ENCODE results near the gene PNISR. TPM values are rescaled to one million over a fixed set of nuclear protein-coding genes. Genes with fewer than 3 reads are reported as not detected.

PNISR gene
- total RNA-seq, 1 experiment from 2014 or later, result 38.3 TPM

GRCh38 chr6:99416892-99417767 lies 8.0 kb downstream of the PNISR start:
- in situ Hi-C loops (cut with HindIII; ENCODE audit: low pct_unique_long_range_greater_than_20kb, low sequenced_read_pairs), result no loop called here
- no peak for DNase-seq (ENCODE audit: low read depth, low spot score)

GRCh38 chr6:99416226-99416625 lies 8.9 kb downstream of the PNISR start:
- in situ Hi-C loops (cut with HindIII; ENCODE audit: low pct_unique_long_range_greater_than_20kb, low sequenced_read_pairs), result no loop called here
- no peak for DNase-seq (ENCODE audit: low read depth, low spot score)

- DNase-seq (ENCODE audit: low read depth, low spot score), result no peak
Measured at GRCh38 chr6:99415446-99415845, 9.7 kb downstream of the PNISR start.

GRCh38 chr6:99412065-99412464 lies 13.0 kb downstream of the PNISR start:
- in situ Hi-C loops (cut with HindIII; ENCODE audit: low pct_unique_long_range_greater_than_20kb, low sequenced_read_pairs), result no loop called here
- no peak for DNase-seq (ENCODE audit: low read depth, low spot score)

More at GRCh38 chr6:99415446-99415845, 9.7 kb downstream of the PNISR start:
- in situ Hi-C loops (cut with HindIII; ENCODE audit: low pct_unique_long_range_greater_than_20kb, low sequenced_read_pairs), result no loop called here

- in situ Hi-C loops (cut with HindIII; ENCODE audit: low pct_unique_long_range_greater_than_20kb, low sequenced_read_pairs), result no loop called here
- DNase-seq (ENCODE audit: low read depth, low spot score), result no peak
Measured at GRCh38 chr6:99409672-99410071, 15.4 kb downstream of the PNISR start.

GRCh38 chr6:99407076-99407475 lies 18.0 kb downstream of the PNISR start:
- in situ Hi-C loops (cut with HindIII; ENCODE audit: low pct_unique_long_range_greater_than_20kb, low sequenced_read_pairs), result no loop called here
- no peak for DNase-seq (ENCODE audit: low read depth, low spot score)

GRCh38 chr6:99402448-99402847 lies 22.7 kb downstream of the PNISR start:
- in situ Hi-C loops (cut with HindIII; ENCODE audit: low pct_unique_long_range_greater_than_20kb, low sequenced_read_pairs), result no loop called here
- DNase-seq (ENCODE audit: low read depth, low spot score), result no peak

GRCh38 chr6:99397287-99397686 lies 27.8 kb downstream of the PNISR start:
- in situ Hi-C loops (cut with HindIII; ENCODE audit: low pct_unique_long_range_greater_than_20kb, low sequenced_read_pairs), result no loop called here
- no peak for DNase-seq (ENCODE audit: low read depth, low spot score)

- in situ Hi-C loops (cut with HindIII; ENCODE audit: low pct_unique_long_range_greater_than_20kb, low sequenced_read_pairs), result no loop called here
- DNase-seq (ENCODE audit: low read depth, low spot score), result peak; percentile 82
Measured at GRCh38 chr6:99393698-99394531, 31.2 kb downstream of the PNISR start, which contains the start of gene COQ3. COQ3 (minus strand) TSS chr6:99394195; CDS start chr6:99394179, 16 bp downstream.

- in situ Hi-C loops (cut with HindIII; ENCODE audit: low pct_unique_long_range_greater_than_20kb, low sequenced_read_pairs), result no loop called here
- no peak for DNase-seq (ENCODE audit: low read depth, low spot score)
Measured at GRCh38 chr6:99393366-99393697, 31.8 kb downstream of the PNISR start.

- no peak for DNase-seq (ENCODE audit: low read depth, low spot score)
- in situ Hi-C loops (cut with HindIII; ENCODE audit: low pct_unique_long_range_greater_than_20kb, low sequenced_read_pairs), result no loop called here
Measured at GRCh38 chr6:99390896-99391295, 34.2 kb downstream of the PNISR start.

- in situ Hi-C loops (cut with HindIII; ENCODE audit: low pct_unique_long_range_greater_than_20kb, low sequenced_read_pairs), result no loop called here
- DNase-seq (ENCODE audit: low read depth, low spot score), result no peak
Measured at GRCh38 chr6:99384507-99384906, 40.6 kb downstream of the PNISR start.

- in situ Hi-C loops (cut with HindIII; ENCODE audit: low pct_unique_long_range_greater_than_20kb, low sequenced_read_pairs), result no loop called here
- no peak for DNase-seq (ENCODE audit: low read depth, low spot score)
Measured at GRCh38 chr6:99378636-99379035, 46.5 kb downstream of the PNISR start.

- DNase-seq (ENCODE audit: low read depth, low spot score), result no peak
Measured at GRCh38 chr6:99369533-99369932, 55.6 kb downstream of the PNISR start.

GRCh38 chr6:99366852-99367251 lies 58.3 kb downstream of the PNISR start:
- no peak for DNase-seq (ENCODE audit: low read depth, low spot score)

More at GRCh38 chr6:99369533-99369932, 55.6 kb downstream of the PNISR start:
- in situ Hi-C loops (cut with HindIII; ENCODE audit: low pct_unique_long_range_greater_than_20kb, low sequenced_read_pairs), result no loop called here

GRCh38 chr6:99364026-99364425 lies 61.1 kb downstream of the PNISR start:
- in situ Hi-C loops (cut with HindIII; ENCODE audit: low pct_unique_long_range_greater_than_20kb, low sequenced_read_pairs), result no loop called here
- no peak for DNase-seq (ENCODE audit: low read depth, low spot score)

More at GRCh38 chr6:99366852-99367251, 58.3 kb downstream of the PNISR start:
- in situ Hi-C loops (cut with HindIII; ENCODE audit: low pct_unique_long_range_greater_than_20kb, low sequenced_read_pairs), result no loop called here

GRCh38 chr6:99362678-99363268 lies 62.3 kb downstream of the PNISR start:
- in situ Hi-C loops (cut with HindIII; ENCODE audit: low pct_unique_long_range_greater_than_20kb, low sequenced_read_pairs), result no loop called here
- DNase-seq (ENCODE audit: low read depth, low spot score), result no peak

- DNase-seq (ENCODE audit: low read depth, low spot score), result no peak
Measured at GRCh38 chr6:99359800-99360199, 65.3 kb downstream of the PNISR start.

More at GRCh38 chr6:99359800-99360199, 65.3 kb downstream of the PNISR start:
- in situ Hi-C loops (cut with HindIII; ENCODE audit: low pct_unique_long_range_greater_than_20kb, low sequenced_read_pairs), result no loop called here
